ENCODE data around the gene STK11.

STK11 gene

GRCh38 chr19:1255186-1256161, 49.9 kb downstream of the STK11 start:
- H3K4me3 ChIP-seq (replicated peaks; ENCODE audit: low read depth, low read length) = no peak overlapping the region
- DNase-seq (ENCODE audit: low read depth) = no peak
- no peak for TF ChIP-seq CTCF (IDR thresholded peaks at IDR 0.05; ENCODE audit: low read length, missing control alignments)

DNA sequence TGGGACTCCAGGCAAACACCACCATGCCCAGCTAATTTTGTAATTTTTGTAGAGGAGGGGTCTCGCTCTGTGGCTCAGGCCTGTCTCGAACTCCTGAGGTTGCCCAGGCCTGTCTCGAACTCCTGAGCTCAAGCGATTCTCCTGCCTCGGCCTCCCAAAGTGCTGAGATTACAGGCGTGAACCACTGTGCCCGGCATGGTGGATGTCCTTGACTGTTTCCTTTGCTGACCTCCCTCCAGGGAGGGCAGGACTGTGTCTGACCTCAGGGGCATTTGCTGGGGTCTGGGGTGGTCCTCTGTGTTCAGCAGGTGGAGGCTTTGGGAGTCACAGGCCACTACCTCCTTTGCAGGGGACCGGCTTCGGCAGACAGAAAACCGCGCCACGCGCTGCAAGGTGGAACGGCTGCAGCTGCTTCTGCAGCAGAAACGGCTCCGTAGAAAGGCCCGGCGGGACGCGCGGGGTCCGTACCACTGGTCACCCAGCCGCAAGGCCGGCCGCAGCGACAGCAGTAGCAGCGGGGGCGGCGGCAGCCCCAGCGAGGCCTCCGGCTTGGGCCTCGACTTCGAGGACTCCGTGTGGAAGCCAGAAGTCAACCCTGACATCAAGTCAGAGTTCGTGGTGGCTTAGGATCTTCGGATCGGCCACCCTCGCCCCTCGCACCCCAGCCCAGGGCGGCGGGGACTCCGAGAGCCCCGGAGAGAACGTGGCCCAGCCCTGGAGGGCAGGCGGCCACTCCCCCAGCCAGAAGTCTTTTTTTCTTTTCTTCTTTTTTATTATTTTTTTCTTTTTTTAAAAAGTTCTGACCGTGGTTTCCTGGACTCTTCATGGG, 51.3 kb downstream of the STK11 start:
- H3K4me3 ChIP-seq (replicated peaks; ENCODE audit: low read depth, low read length) = no peak overlapping the region
- no peak for TF ChIP-seq CTCF (IDR thresholded peaks at IDR 0.05; ENCODE audit: low read length, missing control alignments)
- no peak for DNase-seq (ENCODE audit: low read depth)

GRCh38 chr19:1257475-1258162, 52.0 kb downstream of the STK11 start:
- no peak for DNase-seq (ENCODE audit: low read depth)
- H3K4me3 ChIP-seq (replicated peaks; ENCODE audit: low read depth, low read length) = no peak overlapping the region
- no peak for TF ChIP-seq CTCF (IDR thresholded peaks at IDR 0.05; ENCODE audit: low read length, missing control alignments)

DNA sequence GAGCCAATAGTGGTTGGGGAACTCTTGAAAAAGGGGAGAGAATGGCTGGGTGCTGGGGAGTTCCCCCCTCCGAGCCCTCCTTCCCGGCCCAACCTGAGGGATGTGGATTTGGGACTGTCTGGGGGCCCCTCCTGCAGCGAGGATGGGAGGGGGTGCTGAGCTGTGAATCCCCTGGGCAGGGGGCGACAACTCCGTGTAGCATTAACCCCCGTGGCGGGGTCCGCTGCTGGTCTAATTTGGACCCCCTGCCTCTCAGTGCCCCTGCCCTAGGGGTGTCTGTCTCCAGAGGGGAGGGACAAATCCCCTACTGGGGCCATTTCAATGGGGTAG, 52.5 kb downstream of the STK11 start:
- no peak for TF ChIP-seq CTCF (IDR thresholded peaks at IDR 0.05; ENCODE audit: low read length, missing control alignments)
- H3K4me3 ChIP-seq (replicated peaks; ENCODE audit: low read depth, low read length) = no peak overlapping the region
- DNase-seq (ENCODE audit: low read depth) = no peak

- DNase-seq (ENCODE audit: low read depth) = no peak
- TF ChIP-seq CTCF (IDR thresholded peaks at IDR 0.05; ENCODE audit: low read length, missing control alignments) = no peak
Measured at GRCh38 chr19:1258707-1259205, 53.2 kb downstream of the STK11 start.

GRCh38 chr19:1259206-1259875, 53.8 kb downstream of the STK11 start:
- H3K4me3 ChIP-seq (replicated peaks; ENCODE audit: low read depth, low read length) = no peak overlapping the region
- no peak for TF ChIP-seq CTCF (IDR thresholded peaks at IDR 0.05; ENCODE audit: low read length, missing control alignments)

More at GRCh38 chr19:1258707-1259205, 53.2 kb downstream of the STK11 start:
- H3K4me3 ChIP-seq (replicated peaks; ENCODE audit: low read depth, low read length) = no peak overlapping the region

More at GRCh38 chr19:1259206-1259875, 53.8 kb downstream of the STK11 start:
- DNase-seq (ENCODE audit: low read depth) = peak; percentile 63

All from fibroblast of pulmonary artery (primary cell).